Ureter (tissue), 1 donor: ENCODE measurements around the gene RLN3. TPM values are rescaled to one million over a fixed set of nuclear protein-coding genes. Genes with fewer than 3 reads are reported as not detected.

Experiments
- DNase-seq: peaks from one replicate; pipeline ENCODE4 v3.0.0-alpha.2; 2020; ENCODE audit warnings: low spot score
- total RNA-seq: library from RNA; stranded (reverse); gene quantifications from one replicate; pipeline ENCODE4 v1.2.4, GENCODE V29; 2023
- donor health status: DM: yes; HTN: yes; CAD: no.

The RLN3 gene
- total RNA-seq, 1 donor from 2014 or later = not detected

DNA sequence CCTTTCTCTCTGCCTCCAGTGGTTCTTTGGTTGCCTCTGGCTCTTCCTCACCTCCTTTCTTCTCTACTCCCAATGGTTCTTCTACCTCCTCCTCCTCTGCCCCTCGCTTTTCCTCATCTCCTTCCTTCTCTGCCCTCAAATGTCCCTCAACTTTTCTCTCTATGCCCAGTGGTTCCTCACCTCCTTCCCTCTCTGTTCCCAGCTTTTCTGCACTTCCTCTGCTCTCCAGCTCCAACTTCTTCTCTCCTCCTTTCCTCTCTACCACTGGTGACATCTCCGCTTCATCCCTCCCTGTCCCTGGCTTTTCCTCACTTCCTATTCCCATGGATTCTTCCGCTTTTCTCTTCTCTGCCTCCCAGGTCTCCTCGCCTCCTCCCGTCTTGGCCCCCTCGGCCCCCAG, 26.2 kb downstream of the RLN3 start:
- no peak for DNase-seq

DNA sequence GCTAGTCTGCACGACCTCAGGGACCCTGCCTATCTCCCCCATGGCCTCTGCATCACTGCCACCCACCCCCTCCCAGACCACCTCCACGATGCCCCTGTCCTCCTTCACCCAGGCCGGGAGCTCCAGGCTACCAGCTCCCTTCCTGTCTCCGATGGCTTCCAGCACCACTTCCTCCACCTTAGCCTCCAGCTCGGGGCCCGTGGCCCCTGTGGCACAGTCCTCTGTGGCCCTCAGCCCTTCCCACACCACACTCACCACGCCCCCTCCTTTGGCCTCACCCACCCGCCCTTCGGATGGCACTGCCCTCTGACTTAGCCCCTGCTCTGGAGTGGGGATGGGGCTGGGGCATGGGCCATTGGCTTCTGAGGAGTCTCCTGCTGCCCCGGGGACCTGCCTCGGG, 26.8 kb downstream of the RLN3 start:
- no peak for DNase-seq

- DNase-seq = no peak
Observed at GRCh38 chr19:14055396-14055795, 27.4 kb downstream of the RLN3 start.

GRCh38 chr19:14056069-14056666, 28.2 kb downstream of the RLN3 start:
- no peak for DNase-seq

- DNase-seq = no peak
Observed at GRCh38 chr19:14056741-14057356, 28.9 kb downstream of the RLN3 start.

- DNase-seq = no peak
Observed at GRCh38 chr19:14058182-14059092, 30.5 kb downstream of the RLN3 start.

- no peak for DNase-seq
Observed at GRCh38 chr19:14059093-14059480, 31.1 kb downstream of the RLN3 start.

DNA sequence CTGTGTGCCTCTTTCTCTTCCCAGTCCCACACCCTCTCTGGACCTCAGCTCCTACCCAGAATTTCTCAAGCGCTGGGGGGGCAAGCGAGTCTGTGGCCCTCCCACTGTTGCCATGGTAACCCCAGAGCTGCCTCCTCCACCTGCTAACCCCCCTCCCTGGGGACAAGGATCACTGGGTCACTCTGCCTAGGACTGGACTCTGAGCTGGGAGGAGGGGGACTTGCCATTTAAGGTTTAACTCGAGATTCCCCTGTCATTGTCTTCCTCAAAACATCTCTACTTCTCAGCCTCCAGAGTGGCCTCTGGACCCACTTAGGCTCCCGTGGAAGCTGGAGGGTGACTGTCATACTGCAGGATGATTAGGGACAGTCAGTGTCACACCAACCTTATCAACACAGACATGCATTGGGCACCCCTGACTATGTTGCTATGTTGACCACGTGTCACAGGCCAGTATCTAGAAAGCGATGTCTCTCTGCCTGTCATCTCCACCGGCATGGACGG, 31.8 kb downstream of the RLN3 start:
- DNase-seq = no peak

- no peak for DNase-seq
Observed at GRCh38 chr19:14061081-14061749, 33.3 kb downstream of the RLN3 start.

DNA sequence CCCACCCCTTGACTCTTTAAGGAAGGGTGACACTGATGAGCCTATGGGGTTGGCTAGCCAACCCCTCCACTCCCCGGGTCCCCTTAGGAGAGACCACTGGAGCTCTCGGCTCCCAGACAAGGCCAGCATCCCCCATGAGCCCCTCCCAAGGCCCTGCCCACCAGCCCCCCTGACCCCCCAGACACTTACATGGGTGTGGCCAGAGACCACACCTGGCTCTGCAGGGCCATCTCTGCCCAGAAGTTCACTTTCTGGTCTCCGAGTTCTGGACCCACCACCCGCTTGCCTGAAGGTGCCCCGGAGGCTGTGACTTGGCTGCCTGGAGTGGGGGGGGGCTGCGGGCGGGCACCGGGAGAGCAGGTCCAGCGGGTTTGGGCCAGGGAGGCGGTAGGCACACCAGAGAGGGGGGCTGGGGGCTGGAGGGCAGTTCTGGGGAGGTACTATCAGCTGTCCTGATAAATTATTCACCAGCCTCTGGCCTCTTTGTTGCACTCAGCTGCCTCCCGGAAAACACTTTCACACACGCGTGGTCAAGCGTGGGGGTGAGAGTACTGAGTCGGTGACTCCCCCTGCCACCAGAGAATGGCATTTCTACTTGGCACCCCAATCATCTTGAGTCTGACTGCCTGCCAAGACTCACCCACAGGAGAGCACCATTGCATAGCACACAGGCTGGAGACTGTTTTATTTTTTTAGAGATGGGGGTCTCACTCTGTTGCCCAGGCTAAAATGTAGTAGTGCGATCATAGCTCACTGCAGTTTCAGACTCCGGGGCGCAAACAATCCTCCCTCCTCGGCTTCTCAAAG, 34.0 kb downstream of the RLN3 start, which contains the start of gene PALM3:
Gene PALM3, minus strand, starts transcription at position 326 of the 807 bp plus-strand sequence. Its CDS starts 96 bp downstream, at position 230.
- peak; percentile 86 for DNase-seq

- no peak for DNase-seq
Observed at GRCh38 chr19:14062558-14062855, 34.6 kb downstream of the RLN3 start.

- no peak for DNase-seq
Observed at GRCh38 chr19:14063105-14063504, 35.2 kb downstream of the RLN3 start.

GRCh38 chr19:14066134-14066533, 38.2 kb downstream of the RLN3 start:
- no peak for DNase-seq

DNA sequence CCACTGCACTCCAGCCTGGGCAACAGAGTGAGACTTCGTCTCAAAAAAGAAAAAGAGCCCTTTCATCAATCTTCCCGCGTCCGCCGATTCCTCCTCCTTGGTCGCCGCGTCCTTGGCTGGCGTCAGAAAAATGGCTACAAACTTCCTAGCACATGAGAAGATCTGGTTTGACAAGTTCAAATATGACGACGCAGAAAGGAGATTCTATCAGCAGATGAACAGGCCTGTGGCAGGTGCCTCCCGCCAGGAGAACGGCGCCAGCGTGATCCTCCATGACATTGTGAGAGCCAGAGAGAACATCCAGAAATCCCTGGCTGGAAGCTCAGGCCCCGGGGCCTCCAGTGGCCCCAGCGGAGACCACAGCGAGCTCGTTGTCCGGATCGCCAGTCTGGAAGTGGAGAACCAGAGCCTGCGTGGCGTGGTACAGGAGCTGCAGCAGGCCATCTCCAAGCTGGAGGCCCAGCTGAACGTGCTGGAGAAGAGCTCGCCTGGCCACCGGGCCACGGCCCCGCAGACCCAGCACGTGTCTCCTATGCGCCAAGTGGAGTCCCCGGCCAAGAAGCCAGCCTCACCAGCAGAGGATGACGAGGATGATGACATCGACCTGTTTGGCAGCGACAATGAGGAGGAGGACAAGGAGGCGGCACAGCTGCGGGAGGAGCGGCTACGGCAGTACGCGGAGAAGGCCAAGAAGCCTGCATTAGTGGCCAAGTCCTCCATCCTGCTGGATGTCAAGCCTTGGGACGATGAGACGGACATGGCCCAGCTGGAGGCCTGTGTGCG, 42.5 kb downstream of the RLN3 start:
- no peak for DNase-seq

- no peak for DNase-seq
Observed at GRCh38 chr19:14072535-14073260, 44.8 kb downstream of the RLN3 start, which contains the start of gene MISP3. Gene MISP3, plus strand, starts transcription at chr19:14072786. Its CDS starts 524 bp downstream, at chr19:14073310.

- DNase-seq = peak; percentile 75
Observed at GRCh38 chr19:14073261-14073924, 45.4 kb downstream of the RLN3 start.

DNA sequence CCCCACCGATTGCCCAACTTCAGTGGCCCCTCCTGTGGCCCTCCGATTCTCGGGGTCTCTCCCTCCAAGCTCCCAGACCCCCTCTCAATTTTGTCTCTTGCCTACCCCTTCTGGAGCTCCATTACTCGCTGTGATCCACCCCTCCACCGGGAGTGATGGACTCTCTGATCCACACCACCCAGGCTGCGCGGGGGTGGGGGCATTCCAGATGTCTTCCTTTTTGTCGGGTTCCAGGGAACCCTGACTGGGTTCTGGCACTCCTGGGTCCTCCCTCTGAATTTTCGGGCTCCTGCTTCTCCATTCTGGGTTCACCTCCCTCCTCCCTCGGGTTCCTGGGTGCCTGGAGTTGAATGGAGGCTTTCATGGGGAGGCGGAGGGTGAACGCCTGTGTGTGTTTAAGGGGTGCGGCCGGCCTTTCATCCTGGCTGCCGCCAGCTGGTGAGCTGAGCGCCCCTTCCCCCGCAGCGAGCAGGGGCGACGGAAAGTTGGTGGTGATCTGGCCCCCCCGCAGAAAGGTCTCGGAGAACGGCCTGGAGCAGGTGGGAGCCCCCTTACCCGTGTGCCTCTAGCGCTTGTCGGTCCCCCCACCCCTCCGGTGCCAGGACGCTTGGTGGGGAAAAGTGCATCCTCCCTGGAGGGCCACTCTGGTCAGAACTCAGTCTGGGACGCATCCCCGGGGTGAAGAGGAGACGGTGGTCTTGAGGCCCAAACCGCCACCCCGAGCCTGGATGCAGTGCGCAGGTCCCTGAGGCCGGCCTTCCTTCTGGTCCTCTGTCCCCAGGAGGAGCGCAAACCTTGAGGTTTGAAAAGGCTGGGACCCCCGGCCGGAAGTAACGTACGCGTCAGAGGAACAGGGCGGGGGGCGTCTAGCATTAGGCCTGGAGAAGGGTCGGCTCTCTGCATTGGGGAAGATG, 46.2 kb downstream of the RLN3 start:
- DNase-seq = no peak

GRCh38 chr19:14078411-14078810, 50.5 kb downstream of the RLN3 start:
- DNase-seq = no peak
